SK-N-SH treated with all-trans-retinoic acid at 6 μM for 48 hours (cell line): ENCODE data around the gene CCDC8.
A peak's percentile ranks its signal among the peaks of the same experiment; 100 is the strongest.
"Not testable (repeated sequence)": the region's sequence is repeated elsewhere in the genome, so short reads cannot be mapped to it uniquely, and the experiment has no call there.

ENCODE experiments used
- ATAC-seq: fragments of 200-7000 bp; cut with Tn5 transposase; 3 replicates; pipeline ENCODE4 v1.9.1; 2020; ENCODE audit warnings: mild to moderate bottlenecking, moderate library complexity
- ARNTL ChIP-seq: fragments of 450-650 bp; formaldehyde crosslinking; IDR thresholded peaks from 2 replicates; pipeline ENCODE4 v1.5.0; 2020; ENCODE audit warnings: low read depth, mild to moderate bottlenecking, moderate library complexity, borderline replicate concordance
- BACH2 ChIP-seq: fragments of 250-450 bp; sonication (Bioruptor Pico); IDR thresholded peaks from 2 replicates; pipeline ENCODE4 v1.9.0; 2021; ENCODE audit warnings: mild to moderate bottlenecking, borderline replicate concordance
- CREB5 ChIP-seq: fragments of 250-450 bp; sonication (Bioruptor Pico); IDR thresholded peaks from 2 replicates; pipeline ENCODE4 v1.5.1; 2020; ENCODE audit warnings: low read depth, mild to moderate bottlenecking, moderate library complexity
- CSDC2 ChIP-seq: fragments of 250-450 bp; sonication (Bioruptor Pico); IDR thresholded peaks from 2 replicates; pipeline ENCODE4 v1.5.0; 2020; ENCODE audit warnings: mild to moderate bottlenecking, moderate library complexity
- CSRNP3 ChIP-seq: fragments of 250-450 bp; sonication (Bioruptor Pico); IDR thresholded peaks from 2 replicates; pipeline ENCODE4 v1.5.1; 2021; ENCODE audit warnings: mild to moderate bottlenecking, moderate library complexity
- ESRRG ChIP-seq: fragments of 250-450 bp; sonication (Bioruptor Pico); IDR thresholded peaks from 2 replicates; pipeline ENCODE4 v1.6.1; 2021; ENCODE audit warnings: mild to moderate bottlenecking
- ISL1 ChIP-seq: fragments of 250-450 bp; sonication (Bioruptor Pico); IDR thresholded peaks from 2 replicates; pipeline ENCODE4 v2.1.2; 2022; ENCODE audit warnings: mild to moderate bottlenecking, moderate library complexity
- OSR1 ChIP-seq: fragments of 250-450 bp; sonication (Bioruptor Pico); IDR thresholded peaks from 2 replicates; pipeline ENCODE4 v1.8.0; 2022; ENCODE audit warnings: moderate library complexity, mild to moderate bottlenecking, inconsistent platforms
- PATZ1 ChIP-seq: fragments of 250-450 bp; sonication (Bioruptor Pico); IDR thresholded peaks from 2 replicates; pipeline ENCODE4 v1.8.0; 2020; ENCODE audit warnings: mild to moderate bottlenecking, moderate library complexity, borderline replicate concordance
- PPARA ChIP-seq: fragments of 250-450 bp; sonication (Bioruptor Pico); IDR thresholded peaks from 2 replicates; pipeline ENCODE4 v1.5.0; 2020; ENCODE audit warnings: mild to moderate bottlenecking, borderline replicate concordance
- RARB ChIP-seq: fragments of 250-450 bp; sonication (Bioruptor Pico); IDR thresholded peaks from 2 replicates; pipeline ENCODE4 v1.8.0; 2021; ENCODE audit warnings: mild to moderate bottlenecking, moderate library complexity
- SNAI2 ChIP-seq: fragments of 250-450 bp; sonication (Bioruptor Pico); IDR thresholded peaks from 2 replicates; pipeline ENCODE4 v1.5.0; 2020; ENCODE audit warnings: mild to moderate bottlenecking, moderate library complexity
- TCF4 ChIP-seq: fragments of 250-450 bp; sonication (Bioruptor Pico); IDR thresholded peaks from 2 replicates; pipeline ENCODE4 v1.8.0; 2021; ENCODE audit warnings: mild to moderate bottlenecking, moderate library complexity, borderline replicate concordance
- TOX ChIP-seq: fragments of 250-450 bp; sonication (Bioruptor Pico); IDR thresholded peaks from 2 replicates; pipeline ENCODE4 v1.8.0; 2021; ENCODE audit warnings: mild to moderate bottlenecking, moderate library complexity, borderline replicate concordance
- TSHZ2 ChIP-seq: fragments of 250-450 bp; sonication (Bioruptor Pico); IDR thresholded peaks from 2 replicates; pipeline ENCODE4 v1.5.0; 2020; ENCODE audit warnings: mild to moderate bottlenecking, moderate library complexity
- ZFP3 ChIP-seq: fragments of 250-450 bp; sonication (Bioruptor Pico); IDR thresholded peaks from 2 replicates; pipeline ENCODE4 v1.5.0; 2020; ENCODE audit warnings: mild to moderate bottlenecking, moderate library complexity
- ZFP30 ChIP-seq: fragments of 450-650 bp; formaldehyde crosslinking; IDR thresholded peaks from 2 replicates; pipeline ENCODE4 v1.5.0; 2022; ENCODE audit warnings: mild to moderate bottlenecking, moderate library complexity
- ZNF565 ChIP-seq: fragments of 450-650 bp; formaldehyde crosslinking; conservative IDR thresholded peaks from 2 replicates; pipeline ENCODE4 v1.5.0; 2020; ENCODE audit warnings: low read depth, mild to moderate bottlenecking, moderate library complexity
- ZNF70 ChIP-seq: fragments of 450-650 bp; formaldehyde crosslinking; IDR thresholded peaks from 2 replicates; pipeline ENCODE4 v1.5.0; 2020; ENCODE audit warnings: mild to moderate bottlenecking, moderate library complexity
- ZNF8 ChIP-seq: fragments of 450-650 bp; formaldehyde crosslinking; IDR thresholded peaks from 2 replicates; pipeline ENCODE4 v1.5.0; 2020; ENCODE audit warnings: mild to moderate bottlenecking, moderate library complexity

The CCDC8 gene

GRCh38 chr19:46442808-46443450 lies 29.6 kb upstream of the CCDC8 start:
- ATAC-seq = peak; percentile 93
- no peak for TF ChIP-seq ZNF70 (CRISPR knock-in tag)
- TF ChIP-seq ISL1 (CRISPR knock-in tag) = peak; percentile 36; the same call in 1 of the 2 replicates
- no peak for TF ChIP-seq ARNTL (CRISPR knock-in tag)

- ATAC-seq = no peak
- no peak for TF ChIP-seq BACH2 (CRISPR knock-in tag)
- no peak for TF ChIP-seq RARB (CRISPR knock-in tag)
- no peak for TF ChIP-seq CREB5 (CRISPR knock-in tag)
- no peak for TF ChIP-seq CSRNP3
- no peak for TF ChIP-seq TOX (CRISPR knock-in tag)
- no peak for TF ChIP-seq ZNF8
- no peak for TF ChIP-seq CSDC2 (CRISPR knock-in tag)
- TF ChIP-seq PPARA (CRISPR knock-in tag) = no peak
- no peak for TF ChIP-seq ZNF565 (CRISPR knock-in tag)
- no peak for TF ChIP-seq ISL1 (CRISPR knock-in tag)
- no peak for TF ChIP-seq PATZ1
- no peak for TF ChIP-seq ZNF70 (CRISPR knock-in tag)
- TF ChIP-seq TSHZ2 (CRISPR knock-in tag) = no peak
- no peak for TF ChIP-seq SNAI2 (CRISPR knock-in tag)
- no peak for TF ChIP-seq TCF4 (CRISPR knock-in tag)
- TF ChIP-seq ARNTL (CRISPR knock-in tag) = no peak
- no peak for TF ChIP-seq ZFP30 (CRISPR knock-in tag)
- TF ChIP-seq OSR1 (CRISPR knock-in tag) = no peak
- TF ChIP-seq ZFP3 (CRISPR knock-in tag) = no peak
- TF ChIP-seq ESRRG (CRISPR knock-in tag) = no peak
Observed at GRCh38 chr19:46441866-46442265, 28.5 kb upstream of the CCDC8 start.

- ATAC-seq = not testable (repeated sequence)
Observed at GRCh38 chr19:46435689-46436088, 22.3 kb upstream of the CCDC8 start.

GRCh38 chr19:46435009-46435408 lies 21.6 kb upstream of the CCDC8 start:
- no peak for ATAC-seq
- no peak for TF ChIP-seq CSRNP3
- TF ChIP-seq ISL1 (CRISPR knock-in tag) = no peak
- no peak for TF ChIP-seq ESRRG (CRISPR knock-in tag)
- TF ChIP-seq PPARA (CRISPR knock-in tag) = no peak
- no peak for TF ChIP-seq RARB (CRISPR knock-in tag)

- not testable (repeated sequence) for ATAC-seq
Observed at GRCh38 chr19:46433470-46433869, 20.1 kb upstream of the CCDC8 start.
